GM18861 (cell line): ENCODE results near the gene GPR107.
A peak's percentile ranks its signal among the peaks of the same experiment; 100 is the strongest.

Experiments
- ATAC-seq: cut with Tn5 transposase; IDR thresholded peaks from one replicate; pipeline ENCODE4 v1.9.1; 2021; ENCODE audit not compliant: unreplicated experiment

The GPR107 gene

DNA sequence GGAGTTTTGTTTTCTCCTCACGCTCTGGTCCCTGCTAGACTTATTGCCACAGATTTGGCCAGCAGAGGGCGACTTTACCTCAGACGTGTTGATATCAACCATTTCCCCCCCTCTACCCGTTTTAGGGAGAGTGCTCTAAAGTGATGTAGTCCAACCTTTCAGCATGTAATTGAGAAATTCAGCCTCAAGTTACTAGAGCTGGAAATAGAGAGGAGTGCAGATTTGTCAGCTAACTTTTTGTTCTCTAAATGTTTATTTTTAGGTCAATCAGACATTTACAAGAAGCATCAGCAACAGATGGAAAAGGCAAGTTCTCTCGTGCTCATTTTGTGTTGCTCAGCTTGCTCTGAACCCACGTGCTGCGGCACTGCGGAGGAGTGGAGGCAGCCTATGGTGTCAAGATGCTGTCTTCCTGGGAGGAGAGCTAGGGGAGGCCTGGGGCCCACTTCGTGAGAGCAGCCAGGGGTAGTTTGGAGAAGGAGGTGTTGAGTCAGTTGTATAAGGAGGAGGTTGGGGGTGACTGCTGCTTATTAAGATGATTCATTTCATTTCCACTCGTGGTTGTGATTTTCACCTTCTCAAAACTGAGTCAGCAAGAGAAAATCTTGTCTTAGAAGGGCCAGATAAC lies 53.6 kb downstream of the GPR107 start:
- ATAC-seq = no peak

DNA sequence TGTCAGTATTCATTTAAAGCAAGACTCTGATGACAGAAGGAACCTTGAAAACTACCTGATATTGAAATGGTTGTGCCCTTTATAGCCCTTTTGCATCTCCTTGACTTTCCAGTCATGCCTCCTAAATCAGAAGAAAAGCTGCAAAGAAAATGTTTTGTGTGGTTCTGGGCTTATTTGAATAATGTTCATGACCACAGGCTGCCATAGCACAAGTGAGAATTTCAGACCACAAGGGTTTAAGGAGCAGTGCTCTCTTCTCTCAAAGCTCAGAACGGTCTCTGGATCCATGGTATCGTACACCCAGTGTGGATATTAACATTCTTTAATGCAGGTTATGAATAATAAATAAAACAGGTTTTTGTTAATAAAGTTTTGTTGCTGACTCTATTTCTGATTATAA lies 54.2 kb downstream of the GPR107 start:
- ATAC-seq = no peak

DNA sequence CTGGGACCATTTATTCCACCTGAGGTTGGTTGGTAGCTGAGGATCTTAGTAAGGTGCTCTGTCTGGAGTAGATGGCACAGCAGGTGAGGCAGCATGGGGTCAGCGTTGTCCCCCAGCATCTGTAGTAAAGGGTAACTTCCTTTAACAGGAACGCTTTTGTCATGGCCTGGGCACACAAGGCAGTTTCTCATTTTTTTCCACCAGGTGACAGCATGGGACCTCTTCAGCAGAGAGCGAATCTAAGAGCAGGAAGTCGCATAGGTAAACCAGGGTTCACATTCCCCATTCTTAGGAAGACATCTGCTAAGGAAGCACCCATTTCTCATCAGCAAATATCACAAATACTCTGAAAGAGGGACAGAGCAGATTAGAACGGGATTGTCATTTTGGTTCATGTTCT lies 56.5 kb downstream of the GPR107 start:
- ATAC-seq = no peak

DNA sequence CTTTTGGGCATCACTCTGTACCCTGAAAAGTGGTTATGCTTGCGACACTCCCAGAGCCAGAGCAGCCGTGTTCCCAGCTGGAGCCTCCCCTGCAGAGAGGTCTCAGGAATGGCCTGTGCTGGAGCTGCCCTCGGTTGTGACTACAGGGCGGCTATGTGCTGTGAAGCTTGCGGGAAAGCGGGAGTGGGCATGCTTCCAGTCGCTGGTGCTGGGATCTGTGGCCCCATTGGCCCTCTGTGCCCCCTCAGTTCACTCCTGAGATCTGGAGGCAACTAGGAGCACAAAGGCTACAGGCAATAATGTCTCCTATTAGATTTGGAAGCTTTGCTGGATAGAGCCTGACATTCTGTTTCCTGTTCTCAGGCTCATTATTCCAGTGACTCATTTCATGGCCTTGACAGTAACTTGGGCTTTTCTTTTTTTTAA lies 56.9 kb downstream of the GPR107 start:
- no peak for ATAC-seq

DNA sequence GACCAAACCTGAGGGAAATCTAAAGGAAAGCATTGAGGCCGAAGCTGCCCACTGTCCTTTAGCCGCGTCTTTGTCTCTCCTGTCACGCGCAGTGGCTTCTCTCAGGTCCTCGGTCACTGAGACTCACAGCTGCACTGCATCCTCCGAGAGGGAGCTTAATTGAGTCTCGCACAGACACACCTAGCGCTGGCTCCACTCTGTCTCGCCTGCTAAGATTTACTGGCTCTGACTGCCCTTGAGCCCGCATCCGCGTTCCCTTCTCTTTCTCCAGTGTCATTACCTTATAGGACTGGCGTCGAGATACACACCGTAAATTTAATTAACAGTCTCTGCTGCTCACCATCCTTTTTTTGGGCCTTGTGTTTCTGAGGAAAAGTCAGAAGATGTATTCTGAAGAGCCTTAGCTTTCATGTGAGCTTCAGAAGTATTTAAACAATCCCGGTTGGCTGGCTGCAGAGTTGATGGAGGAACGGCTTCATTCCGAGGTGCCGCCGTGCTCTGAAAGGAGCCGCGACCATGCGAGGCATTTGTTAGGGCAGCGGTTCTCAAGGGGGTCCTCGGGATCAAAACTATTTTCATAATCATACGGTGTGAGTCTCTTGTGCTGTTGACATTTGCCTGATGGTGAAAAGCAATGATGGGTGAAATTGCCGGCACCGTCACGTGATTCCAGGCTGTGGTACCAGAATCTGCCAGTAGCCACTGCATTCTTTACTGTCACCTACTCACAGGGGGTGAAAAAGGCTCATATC lies 58.3 kb downstream of the GPR107 start:
- no peak for ATAC-seq

- ATAC-seq = no peak
These were observed 58.9 kb downstream of the GPR107 start for GRCh38 chr9:130112538-130113151.

DNA sequence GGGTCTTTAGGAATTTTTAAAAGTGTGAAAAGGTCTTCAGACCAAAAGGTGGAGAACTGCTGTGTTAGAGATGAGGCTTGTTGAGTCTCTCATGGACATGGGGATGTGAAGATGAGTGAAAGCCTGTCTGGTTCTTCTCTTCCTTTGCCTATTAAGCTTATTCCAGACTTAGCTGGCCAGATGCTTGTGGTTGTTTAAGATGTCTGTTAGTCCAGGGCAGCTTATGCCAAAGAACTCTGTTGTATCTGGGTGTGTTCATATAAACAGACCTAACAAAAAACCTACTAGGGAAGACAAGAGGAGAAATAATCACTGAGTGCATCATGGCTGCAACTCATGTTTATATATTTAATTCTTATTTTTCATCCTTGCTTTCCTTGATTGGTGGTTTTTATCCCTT lies 61.0 kb downstream of the GPR107 start:
- no peak for ATAC-seq

GRCh38 chr9:130116346-130116745 lies 62.6 kb downstream of the GPR107 start:
- ATAC-seq = no peak

- ATAC-seq = no peak
These were observed 63.7 kb downstream of the GPR107 start for GRCh38 chr9:130117376-130117775.

GRCh38 chr9:130117816-130118632 lies 64.3 kb downstream of the GPR107 start:
- no peak for ATAC-seq

GRCh38 chr9:130118841-130119518 lies 65.3 kb downstream of the GPR107 start:
- no peak for ATAC-seq

- no peak for ATAC-seq
These were observed 66.0 kb downstream of the GPR107 start for GRCh38 chr9:130119519-130120298.

DNA sequence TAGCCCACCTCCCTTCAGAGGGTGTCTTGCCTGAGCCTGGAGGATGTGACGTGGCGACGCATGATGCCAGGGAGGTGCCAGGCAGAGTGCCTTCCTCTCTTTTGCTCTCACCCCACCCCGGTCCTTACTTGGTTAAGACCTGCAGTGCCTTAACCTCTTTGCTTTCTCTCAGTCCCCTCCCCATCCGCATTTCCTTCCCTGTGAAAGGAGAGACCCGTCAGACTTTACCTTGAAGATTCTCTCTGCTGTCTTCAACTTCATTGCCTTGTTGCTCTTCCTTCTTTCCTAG lies 66.5 kb downstream of the GPR107 start:
- ATAC-seq = no peak

- no peak for ATAC-seq
These were observed 67.1 kb downstream of the GPR107 start for GRCh38 chr9:130120832-130121231.

DNA sequence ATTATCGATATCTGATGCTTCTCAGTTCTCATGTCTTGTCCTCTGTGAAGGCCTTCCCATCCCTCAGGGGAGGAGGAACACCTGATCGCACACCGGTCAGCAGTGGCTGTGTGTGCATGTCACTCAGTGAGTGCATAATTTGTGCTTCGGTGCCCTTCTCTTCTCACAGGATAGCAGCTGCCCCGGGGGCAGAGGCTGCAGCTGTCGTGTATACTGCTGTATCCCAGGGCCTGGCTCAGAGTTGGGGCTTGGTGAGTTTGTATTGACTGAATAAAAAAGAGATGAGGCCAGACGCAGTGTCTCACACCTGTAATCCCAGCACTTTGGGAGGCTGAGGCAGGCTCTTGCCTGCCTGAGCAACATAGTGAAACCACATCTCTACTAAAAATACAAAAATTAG lies 68.8 kb downstream of the GPR107 start:
- no peak for ATAC-seq

GRCh38 chr9:130124085-130124860 lies 70.6 kb downstream of the GPR107 start:
- ATAC-seq = no peak

DNA sequence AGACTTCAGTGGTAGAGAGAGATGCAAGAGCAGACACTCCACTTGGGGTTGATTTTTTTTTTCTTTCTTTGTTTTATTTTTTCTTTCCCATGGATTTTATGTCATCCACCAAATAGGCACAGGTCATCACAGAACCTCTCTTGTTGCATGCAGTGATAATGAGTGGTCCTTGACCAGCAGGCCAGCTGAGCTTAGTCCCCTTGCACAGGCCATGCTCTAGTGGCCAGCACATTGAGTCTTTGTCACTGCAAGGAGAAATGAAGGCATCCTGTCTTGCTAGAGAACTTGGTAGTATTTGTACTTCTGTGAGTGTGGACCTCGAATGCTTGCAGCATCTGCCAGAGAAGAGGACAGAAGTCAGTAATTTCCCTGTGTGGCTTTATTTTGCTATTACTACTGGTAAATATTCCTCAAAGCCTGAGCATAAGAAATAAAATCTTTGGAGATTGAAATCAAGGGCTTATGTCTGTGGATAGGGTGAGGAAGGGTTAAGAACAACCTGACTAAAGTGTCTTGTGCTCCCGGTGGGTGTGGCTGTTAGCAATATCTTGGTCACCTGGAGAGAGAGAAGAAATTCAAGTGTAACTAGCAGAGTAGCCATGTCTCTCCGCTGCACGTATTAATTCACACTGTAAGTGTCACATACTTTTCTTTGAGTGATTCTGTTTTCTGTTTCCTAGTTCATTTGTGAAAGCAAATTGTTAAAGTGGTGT lies 73.2 kb downstream of the GPR107 start:
- no peak for ATAC-seq

GRCh38 chr9:130128251-130128650 lies 74.5 kb downstream of the GPR107 start:
- ATAC-seq = peak; percentile 57
